PC-9 (cell line): ENCODE data around the gene PTPRD.

Source experiments
- CTCF ChIP-seq: fragments of 200-600 bp; sonication (generic); conservative IDR thresholded peaks from 2 replicates; pipeline ENCODE4 v1.6.1; 2017; ENCODE audit warnings: mixed run types, antibody characterized with exemption, mild to moderate bottlenecking, moderate library complexity
- EZH2 ChIP-seq: fragments of 200-600 bp; sonication (generic); IDR thresholded peaks from 2 replicates; pipeline ENCODE4 v1.8.0; 2017; ENCODE audit warnings: antibody characterized with exemption, low read depth

- TF ChIP-seq CTCF (no peak), EZH2 (no peak)
These were observed 439.2 kb downstream of the PTPRD start for GRCh38 chr9:10173561-10173960.
